Measurements from ENCODE around the gene EXOSC2. TPM values are rescaled to one million over a fixed set of nuclear protein-coding genes. Genes with fewer than 3 reads are reported as not detected.

Gene EXOSC2
- total RNA-seq, 6 experiments from 2014 or later = 27.8 to 36.7 (median 33.8) TPM

DNA sequence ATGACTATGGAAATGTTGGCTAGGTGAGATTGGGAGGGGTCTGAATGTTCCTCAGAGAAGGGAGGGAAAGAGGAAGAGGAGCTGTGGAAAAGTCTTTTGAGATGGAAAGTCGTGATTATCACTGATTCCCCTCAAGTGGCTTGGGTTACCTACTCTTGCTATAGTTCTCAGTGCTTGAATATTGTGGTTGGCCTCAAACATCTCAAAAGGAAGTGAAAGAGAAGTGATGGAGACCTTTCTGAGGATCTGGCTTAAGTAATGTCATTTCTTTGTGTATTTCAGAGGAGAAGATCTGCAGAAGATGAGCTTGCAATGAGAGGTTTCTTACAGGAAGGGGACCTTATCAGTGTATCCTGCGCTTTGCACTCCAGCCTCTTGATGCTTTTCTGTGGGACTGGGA is 5.5 kb downstream of the EXOSC2 start:
- no peaks in the 10 kb centered on the region; the same call in 1 of the 2 replicates for H3K27me3 Mint-ChIP-seq (ENCODE audit: insufficient read depth)
- TF ChIP-seq, protein P1, sequence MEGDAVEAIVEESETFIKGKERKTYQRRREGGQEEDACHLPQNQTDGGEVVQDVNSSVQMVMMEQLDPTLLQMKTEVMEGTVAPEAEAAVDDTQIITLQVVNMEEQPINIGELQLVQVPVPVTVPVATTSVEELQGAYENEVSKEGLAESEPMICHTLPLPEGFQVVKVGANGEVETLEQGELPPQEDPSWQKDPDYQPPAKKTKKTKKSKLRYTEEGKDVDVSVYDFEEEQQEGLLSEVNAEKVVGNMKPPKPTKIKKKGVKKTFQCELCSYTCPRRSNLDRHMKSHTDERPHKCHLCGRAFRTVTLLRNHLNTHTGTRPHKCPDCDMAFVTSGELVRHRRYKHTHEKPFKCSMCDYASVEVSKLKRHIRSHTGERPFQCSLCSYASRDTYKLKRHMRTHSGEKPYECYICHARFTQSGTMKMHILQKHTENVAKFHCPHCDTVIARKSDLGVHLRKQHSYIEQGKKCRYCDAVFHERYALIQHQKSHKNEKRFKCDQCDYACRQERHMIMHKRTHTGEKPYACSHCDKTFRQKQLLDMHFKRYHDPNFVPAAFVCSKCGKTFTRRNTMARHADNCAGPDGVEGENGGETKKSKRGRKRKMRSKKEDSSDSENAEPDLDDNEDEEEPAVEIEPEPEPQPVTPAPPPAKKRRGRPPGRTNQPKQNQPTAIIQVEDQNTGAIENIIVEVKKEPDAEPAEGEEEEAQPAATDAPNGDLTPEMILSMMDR (IDR thresholded peaks at IDR 0.05) = no peak
- H3K9me3 Mint-ChIP-seq = no peaks in the 10 kb centered on the region
- peaks cover 70% of the 10 kb centered on the region for H3K4me1 Mint-ChIP-seq (ENCODE audit: low read depth)
- DNase-seq = no peak
- H3K4me3 Mint-ChIP-seq = no peak overlapping the region
- H3K27ac Mint-ChIP-seq = peak overlapping the region; percentile 2; the same call in 1 of the 2 replicates
- peaks cover 44% of the 10 kb centered on the region for H3K36me3 Mint-ChIP-seq (ENCODE audit: low read depth)

DNA sequence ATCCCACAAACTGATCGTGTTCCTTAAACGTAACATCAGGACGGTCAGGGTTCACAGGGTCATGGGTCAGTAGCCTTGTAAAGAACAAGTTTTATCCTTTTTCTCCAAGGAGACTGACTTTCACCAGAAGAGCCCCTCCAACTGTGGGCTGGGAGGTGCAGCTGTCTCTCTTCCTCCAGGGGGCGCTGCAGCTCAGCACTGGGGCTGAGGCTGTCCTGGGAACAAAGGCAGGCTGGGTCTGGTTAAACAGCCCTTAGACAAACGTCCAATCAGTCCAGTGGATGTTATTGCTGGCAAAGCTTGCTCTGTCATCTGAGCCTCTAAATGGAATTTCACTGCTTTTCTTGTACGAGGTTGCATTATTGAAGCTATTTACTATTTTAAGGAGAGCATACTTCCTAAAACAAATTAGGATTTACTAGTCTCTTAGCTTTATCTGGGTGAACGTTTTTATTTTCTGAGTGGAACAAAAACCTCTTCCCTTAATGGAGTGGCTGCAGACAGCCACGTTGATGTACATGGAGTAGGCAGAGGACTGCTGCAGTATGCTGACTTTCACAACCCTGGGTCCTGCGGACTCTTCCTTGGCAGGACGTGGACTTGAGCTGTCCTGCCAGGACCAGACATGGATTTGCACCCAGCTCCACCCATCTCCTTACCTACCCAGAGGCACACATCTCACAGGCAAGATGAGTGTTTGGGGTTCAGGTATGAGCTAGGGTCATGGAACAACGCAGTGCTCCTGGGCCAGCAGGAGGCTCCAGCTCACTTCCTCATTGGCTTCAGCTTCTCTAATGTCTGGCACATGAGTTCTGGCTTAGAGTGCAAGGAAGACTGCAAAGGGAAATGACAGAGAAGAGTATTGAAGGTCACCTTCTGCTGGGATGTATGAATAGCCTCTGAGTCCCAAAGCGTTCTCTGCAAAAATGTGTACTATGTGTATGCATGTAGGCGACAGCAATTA is 7.8 kb downstream of the EXOSC2 start:
- no peak overlapping the region for H3K4me3 Mint-ChIP-seq
- peaks cover 60% of the 10 kb centered on the region for H3K4me1 Mint-ChIP-seq (ENCODE audit: low read depth)
- TF ChIP-seq, protein P1 (IDR thresholded peaks at IDR 0.05) = peak; percentile 99
- peaks cover 44% of the 10 kb centered on the region for H3K36me3 Mint-ChIP-seq (ENCODE audit: low read depth)
- H3K9me3 Mint-ChIP-seq = no peaks in the 10 kb centered on the region
- DNase-seq = peak; percentile 65
- H3K27me3 Mint-ChIP-seq (ENCODE audit: insufficient read depth) = no peaks in the 10 kb centered on the region; the same call in 1 of the 2 replicates
- H3K27ac Mint-ChIP-seq = peak overlapping the region; percentile 19; the same call in 1 of the 2 replicates

DNA sequence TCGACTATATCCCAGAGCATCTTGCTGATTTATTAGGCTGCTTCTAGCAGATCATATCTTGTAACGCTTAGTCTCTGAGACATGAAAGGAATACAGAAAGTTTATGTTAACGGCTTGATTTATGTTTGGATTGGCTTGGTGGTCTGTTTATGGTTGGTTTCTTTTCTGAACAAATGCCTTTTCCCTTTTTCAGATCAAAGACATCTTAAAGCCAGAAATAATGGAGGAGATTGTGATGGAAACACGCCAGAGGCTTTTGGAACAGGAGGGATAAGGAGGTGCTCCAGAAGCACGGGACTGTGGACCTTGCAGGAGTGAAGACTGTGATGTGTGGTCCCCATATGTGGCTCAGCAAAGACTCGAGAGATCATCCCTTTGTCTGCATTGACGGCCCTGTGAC is 9.9 kb downstream of the EXOSC2 start:
- no peak for DNase-seq
- no peak overlapping the region for H3K4me3 Mint-ChIP-seq
- TF ChIP-seq, protein P1 (IDR thresholded peaks at IDR 0.05) = no peak
- no peaks in the 10 kb centered on the region for H3K9me3 Mint-ChIP-seq
- H3K36me3 Mint-ChIP-seq (ENCODE audit: low read depth) = peaks cover 31% of the 10 kb centered on the region
- no peaks in the 10 kb centered on the region; the same call in 1 of the 2 replicates for H3K27me3 Mint-ChIP-seq (ENCODE audit: insufficient read depth)
- peaks cover 42% of the 10 kb centered on the region for H3K4me1 Mint-ChIP-seq (ENCODE audit: low read depth)
- peak overlapping the region; percentile 31; the same call in 1 of the 2 replicates for H3K27ac Mint-ChIP-seq

DNA sequence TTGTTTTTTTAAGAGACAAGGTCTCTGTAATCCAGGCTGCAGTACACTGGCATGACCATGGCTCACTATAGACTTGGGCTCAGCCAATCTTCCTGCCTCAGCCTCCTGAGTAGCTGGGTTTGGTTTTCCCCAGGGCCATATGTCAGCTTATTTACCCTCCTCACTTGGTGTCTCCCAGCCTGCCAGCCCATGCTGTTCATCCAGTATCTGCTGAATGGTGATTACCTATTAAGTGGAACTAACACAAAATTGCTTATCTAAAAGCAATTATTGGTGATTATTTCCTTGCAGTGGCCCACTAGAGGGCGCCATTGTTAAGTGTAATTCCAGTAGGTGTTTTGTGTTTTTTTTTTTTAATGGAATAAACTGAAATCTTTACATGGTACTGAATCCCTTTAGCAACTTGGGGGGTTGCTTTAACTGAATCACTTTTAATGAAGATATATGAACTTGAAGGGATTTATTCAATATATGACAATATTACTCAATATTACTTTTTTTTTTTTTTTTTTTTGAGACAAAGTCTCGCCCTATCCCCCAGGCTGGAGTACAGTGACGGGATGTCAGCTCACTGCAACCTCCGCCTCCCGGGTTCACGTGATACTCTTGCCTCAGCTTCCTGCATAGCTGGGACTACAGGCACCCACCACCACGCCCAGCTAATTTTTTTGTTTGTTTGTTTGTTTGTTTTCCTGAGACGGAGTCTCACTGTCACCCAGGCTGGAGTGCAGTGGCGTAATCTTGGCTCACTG is 13.8 kb downstream of the EXOSC2 start:
- TF ChIP-seq, protein P1 (IDR thresholded peaks at IDR 0.05) = peak; percentile 97
- Mint-ChIP-seq H3K4me3 (no peak overlapping the region), H3K4me1 (ENCODE audit: low read depth) (peaks cover 18% of the 10 kb centered on the region), H3K27ac (0 out of 2 replicates have a peak overlapping the region, but pooled peaks have one; percentile 25), H3K9me3 (no peaks in the 10 kb centered on the region), H3K36me3 (ENCODE audit: low read depth) (peaks cover 23% of the 10 kb centered on the region), H3K27me3 (ENCODE audit: insufficient read depth) (no peaks in the 10 kb centered on the region; the same call in 1 of the 2 replicates)
- peak; percentile 34 for DNase-seq

DNA sequence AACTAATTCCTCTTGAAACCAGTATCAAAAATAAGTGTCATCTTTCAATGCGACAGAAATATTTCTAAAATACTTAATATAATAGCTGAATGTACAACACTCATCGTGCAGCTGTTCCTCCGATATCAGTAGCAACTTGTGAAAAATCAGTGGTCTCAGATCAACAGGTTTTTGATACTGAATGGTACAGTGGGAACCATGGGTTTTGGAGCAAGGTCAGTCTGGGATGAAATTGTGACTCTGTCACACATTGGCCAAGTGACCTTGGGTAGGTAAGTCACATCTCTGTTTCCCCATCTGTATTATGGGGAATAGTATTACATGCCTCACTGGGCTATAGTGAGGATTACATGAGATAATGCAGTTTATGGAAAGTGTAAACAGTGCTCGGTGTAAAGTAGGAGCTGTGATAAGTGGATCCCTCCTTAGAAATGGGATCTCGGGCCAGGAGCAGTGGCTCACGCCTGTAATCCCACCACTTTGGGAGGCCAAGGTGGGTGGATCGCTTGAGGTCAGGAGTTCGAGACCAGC is 17.3 kb downstream of the EXOSC2 start:
- Mint-ChIP-seq H3K36me3 (ENCODE audit: low read depth) (no peaks in the 10 kb centered on the region), H3K27me3 (ENCODE audit: insufficient read depth) (no peaks in the 10 kb centered on the region; the same call in 1 of the 2 replicates), H3K9me3 (no peaks in the 10 kb centered on the region), H3K4me1 (ENCODE audit: low read depth) (peaks cover 23% of the 10 kb centered on the region), H3K4me3 (no peak overlapping the region), H3K27ac (no peak overlapping the region)
- no peak for DNase-seq
- TF ChIP-seq, protein P1 (IDR thresholded peaks at IDR 0.05) = no peak
